ENCODE data around the gene ZBTB2. TPM values are rescaled to one million over a fixed set of nuclear protein-coding genes. Genes with fewer than 3 reads are reported as not detected.
A peak's percentile ranks its signal among the peaks of the same experiment; 100 is the strongest.

ZBTB2 gene
- 1 to 10 TPM; 5.6 to 6.0 TPM for total RNA-seq

GRCh38 chr6:151391471-151392413 lies at the start of gene ZBTB2:
TSS of gene ZBTB2 (minus strand) at chr6:151391559. CDS start at chr6:151373637, 17,922 bp downstream.
- intact Hi-C loops (cut with DNase I) = no loop called here
- peaks cover 47% of the 10 kb centered on the region for H3K4me1 ChIP-seq
- 1 to 2% methylated on average over 15 to 46 of the region's 57 CpGs for WGBS, 2 donors

GRCh38 chr6:151440930-151441329 lies 49.6 kb upstream of the ZBTB2 start:
- intact Hi-C loops (cut with DNase I) = no loop called here
- Histone ChIP-seq H3K27ac (no peak overlapping the region), H3K4me3 (no peak overlapping the region), H3K4me1 (peaks cover 24% of the 10 kb centered on the region), H3K36me3 (replicated peaks in 1 of 2; ENCODE audit: insufficient read depth in 1 of 2, low read depth in 2 of 2) (no peaks in the 10 kb centered on the region), H3K27me3 (no peaks in the 10 kb centered on the region), H3K9me3 (no peaks in the 10 kb centered on the region)
- TF ChIP-seq CTCF (IDR thresholded peaks at IDR 0.05) (peak in 3 of 7 experiments; percentile 18 to 26 (median 20)), POLR2A (IDR thresholded peaks at IDR 0.05) (no peak)
- no peak for ATAC-seq
- no peak for DNase-seq
- 63 to 72% methylated on average over 2 of the region's 2 CpGs for WGBS, 2 donors

More at GRCh38 chr6:151391471-151392413, at the start of gene ZBTB2:
- DNase-seq = peak; percentile 67 to 75 (median 71)
- Histone ChIP-seq H3K27ac (peak within 1 kb of the TSS; percentile 97 to 99 (median 98)), H3K36me3 (replicated peaks in 1 of 2; ENCODE audit: insufficient read depth in 1 of 2, low read depth in 2 of 2) (no peaks in the 10 kb centered on the region), H3K9me3 (no peaks in the 10 kb centered on the region), H3K27me3 (no peaks in the 10 kb centered on the region), H3K4me3 (peak within 1 kb of the TSS; percentile 56 to 92)
- peak; percentile 4 for ATAC-seq
- TF ChIP-seq CTCF (IDR thresholded peaks at IDR 0.05) (no peak), POLR2A (IDR thresholded peaks at IDR 0.05) (peak in 2 of 3 donors; percentile 5 to 17)

- DNase-seq (no peak), ATAC-seq (no peak)
- Histone ChIP-seq H3K4me3 (no peak overlapping the region), H3K36me3 (replicated peaks in 1 of 2; ENCODE audit: insufficient read depth in 1 of 2, low read depth in 2 of 2) (no peaks in the 10 kb centered on the region), H3K4me1 (peaks cover 20% of the 10 kb centered on the region), H3K27me3 (no peaks in the 10 kb centered on the region), H3K9me3 (no peaks in the 10 kb centered on the region), H3K27ac (no peak overlapping the region)
- no peak for TF ChIP-seq POLR2A (IDR thresholded peaks at IDR 0.05)
- no peak for TF ChIP-seq CTCF (IDR thresholded peaks at IDR 0.05)
- intact Hi-C loops (cut with DNase I) = no loop called here
- 22 to 48% methylated on average over 1 of the region's 1 CpG for WGBS, 2 donors
Measured at GRCh38 chr6:151440498-151440897, 49.1 kb upstream of the ZBTB2 start.

- ATAC-seq (no peak), DNase-seq (no peak)
- H3K27ac ChIP-seq = no peak overlapping the region
- TF ChIP-seq POLR2A (IDR thresholded peaks at IDR 0.05) = no peak
- no peaks in the 10 kb centered on the region for H3K27me3 ChIP-seq
- no peaks in the 10 kb centered on the region for H3K36me3 ChIP-seq (replicated peaks in 1 of 2; ENCODE audit: insufficient read depth in 1 of 2, low read depth in 2 of 2)
- H3K4me1 ChIP-seq = peaks cover 16% of the 10 kb centered on the region
- H3K4me3 ChIP-seq = no peak overlapping the region
- no peaks in the 10 kb centered on the region for H3K9me3 ChIP-seq
- intact Hi-C loops (cut with DNase I) = no loop called here
Measured at GRCh38 chr6:151437401-151437800, 46.0 kb upstream of the ZBTB2 start.

- no peak for ATAC-seq
- Histone ChIP-seq H3K27me3 (no peaks in the 10 kb centered on the region), H3K27ac (no peak overlapping the region), H3K4me3 (no peak overlapping the region), H3K4me1 (peaks cover 15% of the 10 kb centered on the region), H3K9me3 (no peaks in the 10 kb centered on the region), H3K36me3 (replicated peaks in 1 of 2; ENCODE audit: insufficient read depth in 1 of 2, low read depth in 2 of 2) (no peaks in the 10 kb centered on the region)
- TF ChIP-seq CTCF (IDR thresholded peaks at IDR 0.05) = no peak
- intact Hi-C loops (cut with DNase I) = no loop called here
- DNase-seq = no peak
Measured at GRCh38 chr6:151436802-151437201, 45.4 kb upstream of the ZBTB2 start.

All from body of pancreas (tissue), 4 donors.